HEK293 (cell line): ENCODE results near the gene NFIX.

Source experiments
- CTCF ChIP-seq: fragments of 450-650 bp; formaldehyde crosslinking; IDR thresholded peaks from 2 replicates; pipeline ENCODE4 v1.5.1; 2016; ENCODE audit warnings: missing biosample characterization, missing genetic modification characterization
- ELK4 ChIP-seq: IDR thresholded peaks from 2 replicates; pipeline ENCODE4 v1.6.1; 2011; ENCODE audit warnings: mild to moderate bottlenecking, low read depth, low read length, borderline replicate concordance
- KLF10 ChIP-seq: fragments of 450-650 bp; IDR thresholded peaks from 2 replicates; pipeline ENCODE4 v1.5.1; 2018; ENCODE audit warnings: missing biosample characterization, mild to moderate bottlenecking, missing genetic modification characterization
- MEIS1 ChIP-seq: sonication (generic); formaldehyde crosslinking; IDR thresholded peaks from 2 replicates; pipeline ENCODE4 v1.8.1; 2022; ENCODE audit warnings: missing genetic modification reagents, mild to moderate bottlenecking, borderline replicate concordance
- PATZ1 ChIP-seq: fragments of 450-650 bp; formaldehyde crosslinking; IDR thresholded peaks from 2 replicates; pipeline ENCODE4 v1.5.1; 2016; ENCODE audit warnings: missing biosample characterization, missing genetic modification characterization
- WT1 ChIP-seq: fragments of 450-650 bp; formaldehyde crosslinking; IDR thresholded peaks from 2 replicates; pipeline ENCODE4 v1.5.1; 2016; ENCODE audit warnings: missing biosample characterization, missing genetic modification characterization
- ZNF155 ChIP-seq: fragments of 450-650 bp; formaldehyde crosslinking; IDR thresholded peaks from 2 replicates; pipeline ENCODE4 v1.5.1; 2016; ENCODE audit warnings: missing biosample characterization, missing genetic modification characterization
- ZNF23 ChIP-seq: fragments of 450-650 bp; formaldehyde crosslinking; IDR thresholded peaks from 2 replicates; pipeline ENCODE4 v1.5.1; 2016; ENCODE audit warnings: missing biosample characterization, missing genetic modification characterization, borderline replicate concordance
- ZNF792 ChIP-seq: fragments of 450-650 bp; formaldehyde crosslinking; IDR thresholded peaks from 2 replicates; pipeline ENCODE4 v1.5.1; 2016; ENCODE audit warnings: missing biosample characterization, missing genetic modification characterization
- TF ChIP-seq, protein P1 (sequence below): fragments of 450-650 bp; formaldehyde crosslinking; IDR thresholded peaks from 2 replicates; pipeline ENCODE4 v1.5.1; 2017; ENCODE audit warnings: missing biosample characterization, missing genetic modification characterization

GRCh38 chr19:13045812-13046211 is 50.5 kb downstream of the NFIX start:
- TF ChIP-seq, protein P1, sequence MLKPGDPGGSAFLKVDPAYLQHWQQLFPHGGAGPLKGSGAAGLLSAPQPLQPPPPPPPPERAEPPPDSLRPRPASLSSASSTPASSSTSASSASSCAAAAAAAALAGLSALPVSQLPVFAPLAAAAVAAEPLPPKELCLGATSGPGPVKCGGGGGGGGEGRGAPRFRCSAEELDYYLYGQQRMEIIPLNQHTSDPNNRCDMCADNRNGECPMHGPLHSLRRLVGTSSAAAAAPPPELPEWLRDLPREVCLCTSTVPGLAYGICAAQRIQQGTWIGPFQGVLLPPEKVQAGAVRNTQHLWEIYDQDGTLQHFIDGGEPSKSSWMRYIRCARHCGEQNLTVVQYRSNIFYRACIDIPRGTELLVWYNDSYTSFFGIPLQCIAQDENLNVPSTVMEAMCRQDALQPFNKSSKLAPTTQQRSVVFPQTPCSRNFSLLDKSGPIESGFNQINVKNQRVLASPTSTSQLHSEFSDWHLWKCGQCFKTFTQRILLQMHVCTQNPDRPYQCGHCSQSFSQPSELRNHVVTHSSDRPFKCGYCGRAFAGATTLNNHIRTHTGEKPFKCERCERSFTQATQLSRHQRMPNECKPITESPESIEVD (tag by site-specific recombination) = no peak
- no peak for TF ChIP-seq CTCF (tag by site-specific recombination)
- no peak for TF ChIP-seq MEIS1 (CRISPR knock-in tag)
- TF ChIP-seq ZNF792 (tag by site-specific recombination) = no peak
- TF ChIP-seq WT1 = no peak
- no peak for TF ChIP-seq ELK4
- TF ChIP-seq KLF10 = no peak
- no peak for TF ChIP-seq ZNF23 (tag by site-specific recombination)
- no peak for TF ChIP-seq ZNF155 (tag by site-specific recombination)
- TF ChIP-seq PATZ1 = no peak
